GM19099 (cell line): ENCODE results near the gene RWDD1.

ENCODE experiments used
- POLR2A ChIP-seq: IDR thresholded peaks from 3 replicates; pipeline ENCODE4 v1.6.1; 2011; ENCODE audit warnings: low read depth; ENCODE audit not compliant: insufficient read length; ENCODE audit errors: extremely low read depth

The RWDD1 gene

DNA sequence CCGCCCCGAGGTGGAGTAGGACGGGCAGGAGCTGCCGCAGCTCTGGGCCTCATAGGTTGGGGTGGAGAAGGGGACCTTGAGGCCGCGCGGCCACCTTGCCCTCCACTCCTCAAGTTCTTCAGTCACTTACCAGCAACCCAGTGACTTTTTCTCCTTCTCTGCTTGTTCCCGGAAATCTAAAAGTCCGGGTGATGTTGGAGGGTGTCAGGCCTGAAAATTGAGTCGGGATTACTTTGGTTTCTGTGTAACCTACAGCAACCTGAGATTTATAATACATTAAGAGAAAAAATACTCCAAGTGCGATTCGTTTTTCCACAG is 338 bp downstream of the RWDD1 start:
- TF ChIP-seq POLR2A, result no peak

DNA sequence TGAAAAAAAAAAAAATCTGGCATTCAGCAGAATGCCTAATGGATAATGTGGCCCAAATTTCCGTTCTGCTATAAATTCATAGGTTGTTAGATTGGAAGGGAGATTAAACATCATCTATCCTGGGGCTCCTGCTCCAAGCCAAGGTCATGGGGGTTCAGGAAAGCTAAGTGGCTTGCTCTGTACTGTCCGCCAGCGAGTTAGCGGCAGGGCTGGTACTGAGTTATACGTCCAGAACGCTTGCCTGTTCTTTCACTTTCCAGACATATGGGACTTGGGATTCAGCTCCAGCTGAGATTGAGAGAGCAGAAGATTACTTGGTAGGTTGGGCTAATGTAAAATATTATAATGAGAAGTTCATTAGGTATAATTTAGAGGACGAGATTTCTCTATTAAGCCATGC is 858 bp downstream of the RWDD1 start:
- TF ChIP-seq POLR2A, result no peak

DNA sequence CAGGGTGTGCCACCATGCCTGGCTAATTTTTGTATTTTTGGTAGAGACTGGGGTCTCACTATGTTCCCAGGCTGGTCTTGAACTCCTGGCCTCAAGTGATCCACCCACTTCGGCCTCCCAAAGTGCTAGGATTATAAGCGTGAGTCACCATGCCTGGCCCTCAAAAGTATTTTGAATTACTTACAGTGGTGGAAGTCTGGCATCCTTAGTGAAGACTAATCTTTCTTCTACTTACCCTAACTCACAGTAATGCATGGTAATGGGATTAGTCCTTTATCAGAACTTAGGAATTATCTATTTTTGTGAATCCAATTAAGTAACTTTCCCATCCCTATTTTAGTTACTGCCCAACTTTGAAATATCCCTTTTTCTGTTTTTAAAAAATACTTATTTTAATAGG is 3.9 kb downstream of the RWDD1 start:
- TF ChIP-seq POLR2A, result no peak

DNA sequence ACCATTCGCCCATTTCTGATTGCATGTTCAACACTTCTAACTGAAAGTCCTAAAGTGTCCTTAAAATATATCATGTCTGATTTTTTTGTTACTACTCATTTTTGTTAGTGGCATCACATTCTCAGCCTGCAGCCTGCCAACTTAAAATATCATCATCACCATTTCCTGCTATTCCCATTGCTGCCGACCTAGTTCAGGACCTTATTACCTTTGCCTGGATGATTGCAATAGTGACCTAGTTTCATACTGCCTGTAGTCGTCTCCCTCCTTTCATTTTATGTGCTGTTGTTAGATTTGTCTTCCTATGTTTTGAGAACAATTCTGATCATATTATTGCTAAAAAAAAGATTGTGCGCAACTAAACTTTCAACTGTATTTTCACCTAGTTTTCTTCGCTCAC is 6.2 kb downstream of the RWDD1 start:
- no peak for TF ChIP-seq POLR2A

DNA sequence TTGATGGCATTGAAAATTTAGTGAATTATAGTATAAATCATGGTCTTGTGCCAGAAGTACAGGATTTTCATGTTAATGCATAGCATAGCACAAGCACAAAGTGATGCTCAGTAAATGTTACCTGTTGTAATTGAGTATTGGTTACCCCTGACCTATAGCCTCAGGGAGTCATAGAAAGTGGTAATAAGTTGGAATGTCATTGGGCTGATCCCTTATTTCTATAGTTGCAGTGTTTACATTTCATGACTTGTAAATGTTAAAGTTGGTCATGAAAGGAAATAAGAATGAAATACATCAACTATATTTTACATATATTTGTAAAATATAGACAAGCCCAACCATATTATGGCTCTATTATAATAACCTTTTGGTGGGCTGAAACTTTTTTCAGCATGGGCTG is 7.0 kb downstream of the RWDD1 start:
- TF ChIP-seq POLR2A, result no peak

DNA sequence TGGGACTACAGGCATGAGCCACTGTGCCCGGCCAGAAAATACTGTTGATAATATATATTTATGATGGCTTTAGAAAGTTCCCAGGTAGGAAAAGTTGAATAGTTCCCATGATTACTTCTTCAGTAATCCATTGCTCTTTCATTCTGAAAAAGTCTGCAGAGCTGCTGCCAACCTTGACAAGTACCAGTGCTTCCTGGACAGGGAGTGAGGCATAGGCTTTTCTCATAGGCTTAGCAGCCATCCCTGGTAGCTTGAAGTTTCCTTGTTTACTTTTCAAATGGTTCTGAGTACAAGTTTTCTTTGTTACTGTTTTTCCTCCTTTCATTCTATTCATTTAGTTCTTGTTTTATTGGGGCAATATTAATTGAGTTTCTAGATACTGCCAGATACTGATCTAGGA is 7.8 kb downstream of the RWDD1 start:
- no peak for TF ChIP-seq POLR2A

DNA sequence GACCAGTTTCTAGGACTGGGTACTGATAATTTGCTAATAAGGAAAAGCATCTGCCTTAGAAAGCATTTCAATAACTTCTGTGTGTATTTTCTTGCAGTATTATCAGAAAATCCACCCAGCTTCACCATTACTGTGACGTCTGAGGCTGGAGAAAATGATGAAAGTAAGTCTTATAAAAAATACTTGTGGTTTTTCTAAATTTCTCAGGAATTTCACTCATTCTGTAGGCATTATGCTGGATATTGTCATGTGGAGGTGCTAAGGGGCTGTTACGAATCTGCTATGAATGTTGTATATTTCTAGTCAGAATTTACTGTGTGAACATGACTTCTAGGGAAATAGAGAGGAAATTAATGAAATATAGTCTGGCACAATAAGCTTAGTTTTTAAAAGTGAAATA is 8.9 kb downstream of the RWDD1 start:
- TF ChIP-seq POLR2A, result no peak

DNA sequence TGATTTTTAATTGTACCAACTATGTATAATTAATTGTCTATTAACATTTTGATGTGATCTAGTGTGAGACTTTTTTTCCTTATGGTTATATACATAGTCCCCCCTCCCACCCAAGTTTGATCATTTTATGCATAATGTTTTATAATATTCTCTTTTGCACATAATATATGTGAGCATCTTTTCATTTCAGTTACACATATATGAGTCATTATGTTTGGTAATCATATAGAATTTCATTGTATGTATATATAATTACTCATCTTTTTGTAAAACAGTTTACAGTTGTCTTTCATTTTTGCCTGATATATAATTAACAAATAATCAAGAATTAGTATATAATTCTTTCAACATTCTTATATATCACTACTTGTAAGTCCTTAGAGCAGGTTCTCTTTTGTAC is 15.0 kb downstream of the RWDD1 start:
- TF ChIP-seq POLR2A, result no peak

DNA sequence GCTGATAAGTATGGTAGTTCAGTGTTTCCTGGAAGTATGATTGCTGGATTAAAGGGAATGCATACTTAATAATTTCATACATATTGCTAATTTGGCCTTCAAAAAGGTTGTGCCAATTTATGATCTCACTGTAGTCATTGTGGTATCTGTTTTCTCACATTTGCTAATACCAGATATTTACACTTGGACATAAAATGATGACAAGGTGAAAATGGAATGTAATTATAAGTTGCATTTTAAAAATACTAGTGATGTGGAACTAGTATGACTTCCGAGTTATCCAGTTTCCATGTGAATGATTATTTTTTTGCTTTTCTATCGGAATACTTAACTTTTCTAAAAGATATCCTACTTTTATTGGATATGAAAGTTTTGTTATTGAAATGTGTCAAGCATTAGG is 15.4 kb downstream of the RWDD1 start:
- TF ChIP-seq POLR2A, result no peak

DNA sequence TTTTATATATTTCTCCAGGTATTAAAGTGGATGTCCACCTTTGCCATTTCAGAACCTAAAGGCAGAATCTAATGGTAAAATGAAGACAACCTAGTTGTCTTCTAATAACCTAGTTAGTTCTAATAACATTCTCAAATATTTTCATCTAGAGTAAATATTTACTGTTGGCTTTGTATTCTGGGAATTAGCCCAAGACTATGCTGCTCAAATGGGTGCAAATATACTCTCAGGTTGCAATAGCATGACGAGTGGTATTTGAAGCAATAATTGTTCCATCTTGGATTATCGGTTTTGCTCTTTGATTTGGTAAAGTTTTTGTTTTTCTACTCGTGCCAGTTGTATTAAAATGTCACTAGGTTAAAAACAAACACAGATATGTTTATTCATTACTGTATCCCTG is 23.9 kb downstream of the RWDD1 start:
- TF ChIP-seq POLR2A, result no peak

DNA sequence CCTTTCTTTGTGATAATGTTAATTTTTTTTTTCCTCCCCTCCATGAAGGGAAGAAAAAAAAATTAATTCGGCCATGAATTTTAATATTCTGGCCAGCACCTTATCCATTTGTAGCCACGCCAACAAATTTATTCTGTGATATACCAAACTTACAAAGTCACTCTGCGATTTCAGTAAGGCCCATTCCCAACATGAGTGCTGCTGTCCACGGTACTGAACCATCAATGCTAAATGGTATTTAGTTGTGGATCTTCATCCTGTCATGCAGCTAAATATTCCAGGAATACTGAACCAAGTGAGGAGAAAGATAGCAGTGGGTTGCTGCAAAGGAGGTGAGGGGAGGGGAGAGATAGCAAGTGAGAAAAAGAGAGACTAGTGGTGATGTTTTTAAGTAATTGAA is 25.5 kb downstream of the RWDD1 start:
- TF ChIP-seq POLR2A, result no peak

DNA sequence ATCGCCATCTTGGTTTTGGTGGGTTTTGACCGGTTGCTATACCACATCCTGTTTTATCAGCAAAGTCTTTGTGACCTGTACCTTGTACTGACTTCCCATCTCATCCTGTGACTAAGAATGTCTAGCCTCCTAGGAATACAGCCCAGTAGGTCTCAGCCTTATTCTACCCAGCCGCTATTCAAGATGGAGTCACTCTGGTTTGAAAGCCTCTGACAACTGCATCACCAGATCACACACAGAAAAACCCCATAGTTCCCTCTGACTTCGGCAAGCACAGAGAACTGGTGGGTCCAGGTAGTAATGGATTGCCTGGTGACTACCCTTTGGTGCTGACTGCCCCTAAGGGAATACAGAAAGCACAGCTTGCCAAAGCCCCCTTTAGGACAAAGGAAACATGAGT is 34.6 kb downstream of the RWDD1 start:
- TF ChIP-seq POLR2A, result no peak

DNA sequence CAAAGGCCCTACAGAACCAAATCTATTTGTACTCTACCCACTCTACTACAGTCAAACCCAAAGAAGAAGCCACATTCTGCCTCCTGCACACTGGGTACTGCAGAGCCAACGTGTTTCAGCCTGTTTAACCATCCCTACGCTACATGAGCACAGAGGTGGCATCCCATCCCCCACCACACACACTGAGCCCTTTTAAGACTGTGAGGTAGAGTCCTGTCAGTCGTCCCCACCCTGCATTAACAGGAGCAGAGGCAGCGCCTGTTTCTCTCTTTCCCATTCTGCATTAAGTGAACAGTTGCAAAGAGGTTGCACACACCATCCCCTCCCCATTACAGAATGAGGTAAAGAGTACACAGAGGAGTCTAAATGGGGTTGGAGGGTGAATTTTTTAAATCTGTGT is 39.8 kb downstream of the RWDD1 start:
- TF ChIP-seq POLR2A, result no peak

DNA sequence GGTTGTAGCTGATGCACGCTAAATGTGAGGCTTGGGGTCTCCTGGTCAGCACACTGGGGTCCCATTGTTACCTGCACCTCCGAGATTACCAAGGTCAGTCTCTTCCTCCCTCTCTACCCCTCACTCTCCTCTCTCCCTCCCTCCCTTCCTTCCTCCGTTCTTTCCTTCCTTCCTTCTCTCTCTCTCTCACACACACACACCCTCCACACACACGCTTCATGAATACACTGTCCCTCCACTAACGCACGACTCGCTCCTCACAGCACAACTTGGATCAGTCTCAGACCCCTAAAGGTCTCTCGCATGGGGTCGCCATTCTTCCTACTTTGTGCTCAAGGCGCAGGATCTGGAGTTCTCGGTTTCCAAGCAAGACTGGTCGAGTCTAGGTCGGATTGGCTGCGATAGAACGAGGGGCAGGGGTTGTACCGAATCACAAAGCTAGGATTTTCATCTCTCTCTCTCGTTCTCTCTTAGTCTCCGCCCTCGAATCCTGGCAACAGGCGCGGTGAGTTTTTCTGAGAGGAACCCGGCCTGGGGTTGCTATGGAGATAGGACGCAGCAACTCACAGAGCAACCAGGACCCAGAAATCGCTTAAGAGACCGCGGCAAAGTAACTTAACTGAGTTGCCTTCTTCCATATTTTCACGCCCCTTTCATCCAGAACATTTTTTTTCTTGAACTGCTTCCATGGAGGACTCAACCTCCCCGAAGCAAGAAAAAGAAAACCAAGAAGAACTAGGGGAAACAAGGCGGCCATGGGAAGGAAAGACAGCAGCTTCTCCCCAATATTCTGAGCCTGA is 44.8 kb downstream of the RWDD1 start, which contains the start of gene RSPH4A:
TSS of gene RSPH4A (plus strand) at position 543 of the 800 bp plus-strand sequence. CDS start at position 688, 145 bp downstream.
- TF ChIP-seq POLR2A, result no peak

DNA sequence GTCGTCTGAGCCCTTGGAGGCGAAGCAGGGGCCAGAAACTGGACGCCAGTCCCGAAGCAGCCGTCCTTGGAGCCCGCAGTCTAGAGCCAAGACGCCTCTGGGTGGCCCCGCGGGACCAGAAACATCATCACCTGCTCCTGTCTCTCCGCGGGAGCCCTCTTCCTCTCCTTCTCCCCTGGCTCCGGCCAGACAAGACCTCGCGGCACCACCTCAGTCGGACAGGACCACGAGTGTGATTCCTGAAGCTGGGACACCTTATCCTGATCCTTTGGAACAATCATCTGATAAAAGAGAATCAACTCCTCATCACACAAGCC is 45.4 kb downstream of the RWDD1 start:
- no peak for TF ChIP-seq POLR2A

DNA sequence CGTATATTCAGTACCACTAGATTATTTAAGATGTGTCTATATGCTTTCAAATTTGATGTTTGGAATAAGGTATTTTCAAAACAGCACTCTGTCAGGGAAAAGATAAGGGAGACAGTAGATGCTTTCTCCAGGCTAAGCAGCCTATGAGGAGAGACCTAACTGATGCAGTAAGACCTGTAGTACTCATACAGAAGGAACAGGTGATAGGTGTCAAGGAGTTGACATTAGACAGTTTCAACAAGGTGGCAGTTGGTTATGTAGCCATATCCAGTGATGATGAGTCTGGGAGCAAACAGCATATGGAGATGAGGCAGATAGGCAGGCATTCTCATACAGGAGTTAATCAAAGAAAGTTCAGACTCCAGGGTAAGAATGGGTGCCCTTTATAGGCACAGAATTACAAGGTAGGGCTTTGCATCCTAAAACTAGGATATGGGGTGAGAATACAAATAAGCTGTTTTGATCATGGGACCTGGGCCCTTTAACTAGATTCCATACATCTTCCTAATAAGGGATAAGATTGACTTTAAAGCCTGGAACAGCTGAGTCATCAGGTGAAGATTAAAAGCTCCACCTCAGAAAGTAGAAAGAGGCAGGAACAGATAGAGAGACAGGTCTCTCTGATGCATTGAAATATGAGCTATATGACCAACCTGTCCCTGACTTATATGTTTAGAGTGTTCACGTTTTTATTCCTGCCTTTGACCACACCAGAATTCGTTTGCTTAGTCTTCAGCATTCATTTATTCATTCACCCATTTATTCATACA is 52.9 kb downstream of the RWDD1 start:
- no peak for TF ChIP-seq POLR2A

DNA sequence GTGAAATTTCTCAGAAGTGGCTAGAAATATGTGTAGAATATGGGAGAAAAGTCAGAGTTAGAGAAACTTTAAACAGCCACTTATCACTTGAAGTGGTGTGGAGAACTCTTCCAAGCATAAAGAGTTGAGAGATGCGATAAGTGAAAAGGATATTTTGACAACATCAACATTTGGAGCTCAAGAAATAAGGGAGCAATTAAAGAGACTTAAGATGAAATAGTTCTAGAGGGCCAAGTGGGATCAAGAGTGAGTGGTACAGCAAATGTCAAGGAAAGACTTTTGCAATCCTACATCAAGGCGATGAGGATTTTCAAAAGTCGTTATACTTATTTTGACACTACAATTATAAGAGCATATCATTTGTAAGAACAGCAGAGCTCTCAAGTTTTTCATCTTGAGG is 54.6 kb downstream of the RWDD1 start:
- no peak for TF ChIP-seq POLR2A

DNA sequence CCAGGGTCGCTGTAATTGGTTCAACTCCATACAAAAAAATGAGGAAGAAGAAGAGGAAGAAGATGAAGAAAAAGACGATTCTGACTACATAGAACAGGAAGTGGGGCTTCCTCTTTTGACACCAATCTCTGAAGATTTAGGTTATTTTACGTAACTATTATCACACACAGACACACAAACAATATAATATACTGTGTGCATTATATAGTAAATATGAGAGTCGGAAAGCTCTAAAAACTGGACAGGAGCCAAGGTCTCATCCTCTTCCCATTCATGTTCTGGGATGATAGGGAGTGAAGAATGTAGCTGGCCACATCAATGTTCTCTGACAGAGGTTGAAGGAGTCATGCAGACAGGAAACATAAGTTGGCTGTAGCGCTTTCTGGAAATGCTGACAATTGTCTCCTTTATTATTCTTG is 58.3 kb downstream of the RWDD1 start:
- no peak for TF ChIP-seq POLR2A
